ENCODE results near the gene SLC35G2. TPM values are rescaled to one million over a fixed set of nuclear protein-coding genes. Genes with fewer than 3 reads are reported as not detected.
A peak's percentile ranks its signal among the peaks of the same experiment; 100 is the strongest.
"Not testable (repeated sequence)": the region's sequence is repeated elsewhere in the genome, so short reads cannot be mapped to it uniquely, and the experiment has no call there.

The SLC35G2 gene
- total RNA-seq, 4 donors from 2014 or later, result 2.9 to 6.4 (median 5.3) TPM

DNA sequence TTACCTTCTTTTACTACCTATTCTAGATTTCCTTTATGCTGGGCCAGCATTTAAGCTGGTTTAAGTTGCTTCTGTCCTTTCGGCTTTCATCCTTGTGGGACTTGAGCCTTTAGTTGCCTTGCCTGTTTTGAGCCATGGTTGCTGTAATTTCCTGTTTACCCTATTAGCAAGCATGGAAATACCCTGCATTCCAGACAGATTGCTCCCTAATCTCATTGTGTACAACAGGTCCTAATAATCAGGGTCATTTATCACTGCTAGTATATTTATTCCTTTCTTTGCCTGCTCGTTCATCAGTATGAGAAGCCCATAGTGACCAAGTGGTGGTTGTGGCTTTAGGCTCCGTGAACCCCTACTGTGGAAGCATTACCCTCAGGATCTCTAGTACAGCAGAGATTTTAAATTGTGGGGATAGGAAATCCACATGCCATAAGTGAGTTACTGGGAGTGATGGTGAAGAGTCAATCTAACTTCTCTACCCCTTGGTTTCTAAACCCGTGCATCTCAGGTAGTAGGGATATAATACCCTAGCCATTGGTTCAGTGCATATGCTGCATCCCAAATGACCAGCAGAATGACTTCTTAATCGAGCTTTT lies 75.0 kb downstream of the SLC35G2 start:
- 57% methylated on average over 5 of the region's 5 CpGs for WGBS

DNA sequence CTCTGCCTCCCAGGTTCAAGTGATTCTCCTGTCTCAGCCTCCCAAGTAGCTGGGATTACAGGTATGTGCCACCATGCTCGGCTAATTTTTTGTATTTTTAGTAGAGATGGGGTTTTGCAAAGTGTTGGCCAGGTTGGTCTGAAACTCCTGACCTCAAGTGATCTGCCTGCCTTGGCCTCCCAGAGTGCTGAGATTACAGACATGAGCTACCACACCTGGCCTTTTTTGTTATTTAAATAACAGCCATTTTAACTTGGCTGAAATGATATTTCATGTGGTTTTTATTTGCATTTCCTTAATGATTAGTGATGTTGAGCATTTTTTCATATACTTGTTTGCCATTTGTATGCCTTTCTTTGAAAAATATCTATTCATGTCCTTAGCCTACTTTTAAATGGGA lies 78.2 kb downstream of the SLC35G2 start:
- peaks cover 21 to 48% (median 40%) of the 10 kb centered on the region in 4 donors for H3K4me1 ChIP-seq
- H3K9me3 ChIP-seq; H3K27ac ChIP-seq (replicated peaks in 1 of 4); intact Hi-C loops (cut with DNase I); H3K36me3 ChIP-seq; DNase-seq (ENCODE audit: extremely low spot score); H3K27me3 ChIP-seq; H3K4me3 ChIP-seq: not testable (repeated sequence)
- WGBS, result 86% methylated on average over 1 of the region's 1 CpG

More for the DNA sequence above, 75.0 kb downstream of the SLC35G2 start:
- Histone ChIP-seq H3K4me1 (peaks cover 19 to 35% (median 29%) of the 10 kb centered on the region in 4 donors), H3K27me3 (no peaks in the 10 kb centered on the region), H3K36me3 (no peaks in the 10 kb centered on the region), H3K27ac (replicated peaks in 1 of 4) (peak overlapping the region in 1 of 4 donors; percentile 15), H3K9me3 (no peaks in the 10 kb centered on the region), H3K4me3 (no peak overlapping the region)
- DNase-seq (ENCODE audit: extremely low spot score), result no peak
- intact Hi-C loops (cut with DNase I), result no loop called here
- TF ChIP-seq EP300 (IDR thresholded peaks at IDR 0.05), result no peak
- no peak for TF ChIP-seq POLR2A (IDR thresholded peaks at IDR 0.05; ENCODE audit: low read depth)
- TF ChIP-seq, protein P1, sequence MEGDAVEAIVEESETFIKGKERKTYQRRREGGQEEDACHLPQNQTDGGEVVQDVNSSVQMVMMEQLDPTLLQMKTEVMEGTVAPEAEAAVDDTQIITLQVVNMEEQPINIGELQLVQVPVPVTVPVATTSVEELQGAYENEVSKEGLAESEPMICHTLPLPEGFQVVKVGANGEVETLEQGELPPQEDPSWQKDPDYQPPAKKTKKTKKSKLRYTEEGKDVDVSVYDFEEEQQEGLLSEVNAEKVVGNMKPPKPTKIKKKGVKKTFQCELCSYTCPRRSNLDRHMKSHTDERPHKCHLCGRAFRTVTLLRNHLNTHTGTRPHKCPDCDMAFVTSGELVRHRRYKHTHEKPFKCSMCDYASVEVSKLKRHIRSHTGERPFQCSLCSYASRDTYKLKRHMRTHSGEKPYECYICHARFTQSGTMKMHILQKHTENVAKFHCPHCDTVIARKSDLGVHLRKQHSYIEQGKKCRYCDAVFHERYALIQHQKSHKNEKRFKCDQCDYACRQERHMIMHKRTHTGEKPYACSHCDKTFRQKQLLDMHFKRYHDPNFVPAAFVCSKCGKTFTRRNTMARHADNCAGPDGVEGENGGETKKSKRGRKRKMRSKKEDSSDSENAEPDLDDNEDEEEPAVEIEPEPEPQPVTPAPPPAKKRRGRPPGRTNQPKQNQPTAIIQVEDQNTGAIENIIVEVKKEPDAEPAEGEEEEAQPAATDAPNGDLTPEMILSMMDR (IDR thresholded peaks at IDR 0.05), result no peak
- no peak for TF ChIP-seq POLR2AphosphoS5 (IDR thresholded peaks at IDR 0.05)

DNA sequence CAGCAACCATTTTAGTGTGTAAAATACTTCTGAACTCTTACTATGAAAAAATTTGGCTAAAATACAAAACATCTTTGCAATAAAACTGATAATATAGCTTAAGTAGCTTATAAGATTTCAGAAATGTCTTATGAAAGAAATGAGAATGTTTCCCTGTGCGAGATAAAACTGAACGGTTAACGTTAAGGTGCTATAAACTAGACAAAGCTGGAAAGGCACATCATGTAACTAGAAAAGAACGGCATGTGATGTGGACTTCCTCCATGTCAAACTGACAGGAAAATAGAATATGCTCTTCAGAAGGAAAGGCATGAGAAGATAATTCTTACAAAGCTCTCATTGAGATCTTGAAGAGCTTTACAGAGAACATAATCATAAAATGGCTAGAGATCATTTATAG lies 79.6 kb downstream of the SLC35G2 start:
- Histone ChIP-seq H3K27ac (replicated peaks in 1 of 4) (peak overlapping the region in 3 of 4 donors; percentile 25 to 30 (median 27)), H3K27me3 (no peaks in the 10 kb centered on the region), H3K4me1 (peaks cover 18 to 45% (median 37%) of the 10 kb centered on the region in 4 donors), H3K9me3 (peaks cover 0 to 3% (median under 1%) of the 10 kb centered on the region in 4 donors), H3K4me3 (no peak overlapping the region), H3K36me3 (no peaks in the 10 kb centered on the region)
- WGBS, result 60% methylated on average over 4 of the region's 4 CpGs
- intact Hi-C loops (cut with DNase I), result no loop called here
- DNase-seq (ENCODE audit: extremely low spot score), result no peak
- TF ChIP-seq POLR2A (IDR thresholded peaks at IDR 0.05; ENCODE audit: low read depth) (no peak), POLR2AphosphoS5 (IDR thresholded peaks at IDR 0.05) (no peak), EP300 (IDR thresholded peaks at IDR 0.05) (no peak)
- TF ChIP-seq, protein P1 (IDR thresholded peaks at IDR 0.05), result no peak

DNA sequence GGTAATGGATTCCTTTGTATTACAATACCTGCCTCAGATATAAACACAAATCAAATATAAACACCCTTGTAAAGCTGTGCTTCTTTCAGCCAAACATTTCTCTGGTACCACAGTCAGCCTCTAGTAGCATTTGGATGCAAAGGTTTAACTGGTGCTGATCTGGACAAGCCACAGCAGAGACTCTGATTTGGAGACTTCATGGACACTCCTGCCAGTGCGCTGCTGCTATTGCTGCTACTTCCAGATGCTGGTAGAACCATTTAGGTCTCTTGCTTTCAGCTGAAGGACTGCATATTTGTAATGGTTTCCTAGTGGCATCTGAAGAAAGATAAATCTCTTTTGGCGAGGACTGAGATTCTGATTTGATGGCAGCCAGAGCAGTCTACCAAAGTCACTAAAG lies 80.0 kb downstream of the SLC35G2 start:
- DNase-seq (ENCODE audit: extremely low spot score), result no peak
- peak overlapping the region in 3 of 4 donors; percentile 25 to 30 (median 27) for H3K27ac ChIP-seq (replicated peaks in 1 of 4)
- 69% methylated on average over 2 of the region's 2 CpGs for WGBS
- TF ChIP-seq POLR2AphosphoS5 (IDR thresholded peaks at IDR 0.05) (no peak), EP300 (IDR thresholded peaks at IDR 0.05) (no peak), POLR2A (IDR thresholded peaks at IDR 0.05; ENCODE audit: low read depth) (no peak)
- TF ChIP-seq, protein P1 (IDR thresholded peaks at IDR 0.05), result no peak
- intact Hi-C loops (cut with DNase I), result no loop called here
- H3K4me1 ChIP-seq, result peaks cover 14 to 41% (median 33%) of the 10 kb centered on the region in 4 donors
- H3K4me3 ChIP-seq, result no peak overlapping the region
- peaks cover 0 to 7% (median 4%) of the 10 kb centered on the region in 4 donors for H3K9me3 ChIP-seq
- no peaks in the 10 kb centered on the region for H3K36me3 ChIP-seq
- no peaks in the 10 kb centered on the region for H3K27me3 ChIP-seq

DNA sequence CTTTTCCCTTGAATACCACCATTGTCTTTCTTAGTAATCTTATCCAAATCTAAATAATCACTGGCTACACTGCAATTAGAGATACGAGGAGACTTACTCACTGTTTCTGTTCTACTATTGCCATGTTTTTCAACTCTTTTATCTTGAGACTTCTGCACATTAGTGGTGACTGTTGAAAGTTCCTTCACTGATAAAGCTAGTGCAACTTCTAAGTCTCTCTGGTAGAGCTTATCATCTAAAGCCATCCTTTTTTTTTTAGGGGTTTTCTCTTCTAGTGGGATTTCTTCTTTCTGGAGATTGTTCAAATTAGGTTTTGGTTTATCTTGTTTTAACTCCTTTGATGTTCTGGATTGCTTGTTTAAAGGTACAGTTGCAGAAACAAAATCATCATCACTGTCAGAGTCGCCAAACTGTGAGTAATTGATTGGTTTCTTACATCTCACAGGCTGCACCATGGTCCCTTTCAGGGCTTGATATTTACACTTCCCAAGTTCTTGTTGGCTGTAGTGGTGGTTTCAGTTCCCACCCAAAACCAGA lies 80.8 kb downstream of the SLC35G2 start:
- TF ChIP-seq POLR2AphosphoS5 (IDR thresholded peaks at IDR 0.05), result no peak
- no peak for TF ChIP-seq EP300 (IDR thresholded peaks at IDR 0.05)
- no peak for TF ChIP-seq POLR2A (IDR thresholded peaks at IDR 0.05; ENCODE audit: low read depth)
- TF ChIP-seq, protein P1 (IDR thresholded peaks at IDR 0.05), result no peak
- H3K36me3 ChIP-seq, result no peaks in the 10 kb centered on the region
- DNase-seq (ENCODE audit: extremely low spot score), result no peak
- intact Hi-C loops (cut with DNase I), result no loop called here
- H3K4me1 ChIP-seq, result peaks cover 8 to 33% (median 26%) of the 10 kb centered on the region in 4 donors
- no peak overlapping the region for H3K27ac ChIP-seq (replicated peaks in 1 of 4)
- no peak overlapping the region for H3K4me3 ChIP-seq
- WGBS, result 78% methylated on average over 2 of the region's 2 CpGs
- H3K27me3 ChIP-seq, result no peaks in the 10 kb centered on the region
- peaks cover 0 to 15% (median 11%) of the 10 kb centered on the region in 4 donors for H3K9me3 ChIP-seq

DNA sequence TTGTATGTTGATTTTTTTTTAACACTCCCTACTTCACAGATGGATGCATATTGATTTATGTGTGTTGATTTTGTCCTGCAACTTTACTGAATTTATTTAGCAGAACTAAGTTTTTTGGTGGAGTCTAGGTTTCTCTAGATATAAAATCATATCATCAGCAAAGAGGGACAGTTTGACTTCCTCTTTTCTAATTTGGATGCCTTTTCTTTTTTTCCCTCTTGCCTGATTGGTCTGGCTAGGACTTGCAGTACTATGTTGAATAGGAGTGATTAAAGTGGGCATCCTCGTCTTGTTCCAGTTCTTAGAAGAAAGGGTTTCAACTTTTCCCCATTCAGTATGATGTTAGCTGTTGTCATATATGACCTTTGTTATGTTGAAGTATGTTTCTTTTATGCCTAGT lies 81.8 kb downstream of the SLC35G2 start:
- intact Hi-C loops (cut with DNase I); H3K27ac ChIP-seq (replicated peaks in 1 of 4); DNase-seq (ENCODE audit: extremely low spot score); H3K4me3 ChIP-seq; H3K27me3 ChIP-seq; H3K36me3 ChIP-seq: not testable (repeated sequence)
- Histone ChIP-seq H3K4me1 (peaks cover 8 to 30% (median 24%) of the 10 kb centered on the region in 4 donors), H3K9me3 (peaks cover 0 to 15% (median 11%) of the 10 kb centered on the region in 4 donors)
- WGBS, result 79% methylated on average over 1 of the region's 1 CpG
